Activated CD8-positive, alpha-beta memory T cell treated with anti-CD3 and anti-CD28 coated beads, Interleukin-2, amount 50 U/mL, for 4 hours (primary cell): ENCODE results near the gene NTSR1.
A peak's percentile ranks its signal among the peaks of the same experiment; 100 is the strongest.

Source experiments
- DNase-seq: peaks from one replicate; pipeline ENCODE4 v3.0.0-alpha.2; 2020

The NTSR1 gene

GRCh38 chr20:62791301-62792181, 82.9 kb downstream of the NTSR1 start:
- DNase-seq, result peak; percentile 71

- DNase-seq, result no peak
Measured at GRCh38 chr20:62792182-62792939, 83.7 kb downstream of the NTSR1 start.

- DNase-seq, result no peak
Measured at GRCh38 chr20:62792940-62793756, 84.5 kb downstream of the NTSR1 start.

- no peak for DNase-seq
Measured at GRCh38 chr20:62793757-62794006, 85.0 kb downstream of the NTSR1 start.

- peak; percentile 92 for DNase-seq
Measured at GRCh38 chr20:62794007-62794724, 85.5 kb downstream of the NTSR1 start.

GRCh38 chr20:62795023-62795761, 86.6 kb downstream of the NTSR1 start:
- peak; percentile 72 for DNase-seq

- DNase-seq, result no peak
Measured at GRCh38 chr20:62796699-62797491, 88.3 kb downstream of the NTSR1 start.

- DNase-seq, result no peak
Measured at GRCh38 chr20:62797671-62798532, 89.3 kb downstream of the NTSR1 start.

- no peak for DNase-seq
Measured at GRCh38 chr20:62799036-62799435, 90.4 kb downstream of the NTSR1 start.

- no peak for DNase-seq
Measured at GRCh38 chr20:62799459-62799858, 90.8 kb downstream of the NTSR1 start.

GRCh38 chr20:62799873-62800272, 91.2 kb downstream of the NTSR1 start:
- DNase-seq, result no peak

GRCh38 chr20:62800314-62801259, 92.0 kb downstream of the NTSR1 start:
- DNase-seq, result no peak

- DNase-seq, result no peak
Measured at GRCh38 chr20:62801284-62802010, 92.8 kb downstream of the NTSR1 start.

- no peak for DNase-seq
Measured at GRCh38 chr20:62802026-62802712, 93.5 kb downstream of the NTSR1 start.

GRCh38 chr20:62804021-62804626, 95.5 kb downstream of the NTSR1 start:
- no peak for DNase-seq

GRCh38 chr20:62804627-62805154, 96.1 kb downstream of the NTSR1 start, which contains the start of gene OGFR:
Gene OGFR (plus strand): TSS chr20:62804835. CDS start chr20:62804860, 25 bp downstream.
- DNase-seq, result peak; percentile 78
